D721Med (cell line): ENCODE results near the gene ACOT7.

ENCODE experiments used
- DNase-seq: peaks from one replicate; pipeline ENCODE4 v3.0.0; 2011; ENCODE audit warnings: low spot score; ENCODE audit not compliant: insufficient read length
- FAIRE-seq: peaks from 2 replicates; lab custom pipeline; 2011; peaks lifted over from hg19 to GRCh38; lab: Jason Lieb, UNC
- TF ChIP-seq, protein P1 (sequence below): IDR thresholded peaks from 2 replicates; pipeline ENCODE4 v1.5.1; 2012; ENCODE audit warnings: mild to moderate bottlenecking, control low read depth; ENCODE audit not compliant: insufficient read depth; ENCODE audit errors: missing control alignments

ACOT7 gene

DNA sequence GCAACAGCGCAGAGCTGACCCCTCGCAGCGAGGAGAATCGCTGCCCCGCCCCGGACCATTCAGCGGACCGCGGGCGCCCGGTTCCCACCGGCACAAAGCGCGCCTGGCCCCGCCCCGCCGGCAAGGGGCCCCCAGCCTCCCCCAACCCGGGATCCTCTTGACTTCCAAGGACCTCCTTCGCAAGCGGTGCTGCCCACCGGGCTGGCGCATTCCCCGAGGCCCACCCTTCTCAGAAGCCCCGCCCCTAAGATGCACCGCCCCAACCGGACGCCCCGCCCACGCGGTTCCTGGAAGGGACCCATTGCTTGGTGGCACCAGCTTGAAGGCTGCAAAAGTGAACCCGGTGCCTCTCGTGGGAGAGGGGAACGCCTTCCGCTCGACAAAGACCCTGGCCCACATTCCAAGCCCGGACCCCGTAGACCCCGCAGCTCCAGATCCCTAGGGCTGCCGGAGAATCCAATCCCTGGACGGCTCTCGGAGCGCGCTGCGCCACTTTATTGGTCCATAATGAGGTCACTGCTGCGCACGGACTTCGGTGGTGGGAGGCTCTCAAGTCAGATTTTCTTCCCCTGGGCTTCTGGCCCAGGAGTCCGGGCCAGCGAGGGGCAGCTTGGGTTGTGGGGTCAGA lies 147.6 kb downstream of the ACOT7 start:
- TF ChIP-seq, protein P1, sequence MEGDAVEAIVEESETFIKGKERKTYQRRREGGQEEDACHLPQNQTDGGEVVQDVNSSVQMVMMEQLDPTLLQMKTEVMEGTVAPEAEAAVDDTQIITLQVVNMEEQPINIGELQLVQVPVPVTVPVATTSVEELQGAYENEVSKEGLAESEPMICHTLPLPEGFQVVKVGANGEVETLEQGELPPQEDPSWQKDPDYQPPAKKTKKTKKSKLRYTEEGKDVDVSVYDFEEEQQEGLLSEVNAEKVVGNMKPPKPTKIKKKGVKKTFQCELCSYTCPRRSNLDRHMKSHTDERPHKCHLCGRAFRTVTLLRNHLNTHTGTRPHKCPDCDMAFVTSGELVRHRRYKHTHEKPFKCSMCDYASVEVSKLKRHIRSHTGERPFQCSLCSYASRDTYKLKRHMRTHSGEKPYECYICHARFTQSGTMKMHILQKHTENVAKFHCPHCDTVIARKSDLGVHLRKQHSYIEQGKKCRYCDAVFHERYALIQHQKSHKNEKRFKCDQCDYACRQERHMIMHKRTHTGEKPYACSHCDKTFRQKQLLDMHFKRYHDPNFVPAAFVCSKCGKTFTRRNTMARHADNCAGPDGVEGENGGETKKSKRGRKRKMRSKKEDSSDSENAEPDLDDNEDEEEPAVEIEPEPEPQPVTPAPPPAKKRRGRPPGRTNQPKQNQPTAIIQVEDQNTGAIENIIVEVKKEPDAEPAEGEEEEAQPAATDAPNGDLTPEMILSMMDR, result no peak
- DNase-seq (peak; percentile 58), FAIRE-seq (no peak)

DNA sequence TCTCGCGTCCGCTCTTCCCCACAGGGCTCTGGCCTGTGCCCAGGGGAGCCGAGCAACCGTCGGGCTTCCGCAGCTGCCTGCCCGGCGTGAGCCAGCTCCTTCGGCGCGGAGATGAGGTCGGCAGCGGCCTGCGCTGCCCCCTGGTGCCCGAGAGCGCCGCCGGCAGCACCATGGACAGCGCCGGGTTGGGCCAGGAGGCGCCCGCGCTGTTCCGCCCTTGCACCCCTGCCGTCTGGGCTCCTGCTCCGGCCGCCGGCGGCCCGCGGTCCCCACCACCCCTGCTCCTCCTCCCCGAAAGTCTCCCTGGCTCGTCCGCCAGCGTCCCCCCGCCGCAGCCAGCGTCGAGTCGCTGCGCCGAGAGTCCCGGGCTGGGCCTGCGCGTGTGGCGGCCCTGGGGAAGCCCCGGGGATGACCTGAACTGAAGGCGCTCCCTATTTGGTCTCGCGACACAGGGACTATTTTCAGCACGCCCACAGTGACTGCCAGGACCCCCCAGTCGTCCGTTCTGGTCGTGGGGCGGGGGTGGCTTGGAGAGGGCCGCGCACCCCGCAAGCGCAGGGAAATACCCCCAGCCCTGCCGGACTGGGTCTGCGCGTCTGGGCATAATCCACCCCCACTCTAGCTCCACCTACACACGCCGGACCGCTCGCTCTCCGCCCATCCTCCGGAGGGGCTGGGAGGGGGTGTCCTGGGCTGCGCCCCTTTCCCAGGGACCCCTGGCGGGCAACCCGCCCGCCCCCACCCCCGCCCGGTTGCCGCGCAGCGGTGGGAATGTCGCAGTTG lies 148.3 kb downstream of the ACOT7 start:
- TF ChIP-seq, protein P1, result peak; percentile 62
- FAIRE-seq (no peak), DNase-seq (no peak)

DNA sequence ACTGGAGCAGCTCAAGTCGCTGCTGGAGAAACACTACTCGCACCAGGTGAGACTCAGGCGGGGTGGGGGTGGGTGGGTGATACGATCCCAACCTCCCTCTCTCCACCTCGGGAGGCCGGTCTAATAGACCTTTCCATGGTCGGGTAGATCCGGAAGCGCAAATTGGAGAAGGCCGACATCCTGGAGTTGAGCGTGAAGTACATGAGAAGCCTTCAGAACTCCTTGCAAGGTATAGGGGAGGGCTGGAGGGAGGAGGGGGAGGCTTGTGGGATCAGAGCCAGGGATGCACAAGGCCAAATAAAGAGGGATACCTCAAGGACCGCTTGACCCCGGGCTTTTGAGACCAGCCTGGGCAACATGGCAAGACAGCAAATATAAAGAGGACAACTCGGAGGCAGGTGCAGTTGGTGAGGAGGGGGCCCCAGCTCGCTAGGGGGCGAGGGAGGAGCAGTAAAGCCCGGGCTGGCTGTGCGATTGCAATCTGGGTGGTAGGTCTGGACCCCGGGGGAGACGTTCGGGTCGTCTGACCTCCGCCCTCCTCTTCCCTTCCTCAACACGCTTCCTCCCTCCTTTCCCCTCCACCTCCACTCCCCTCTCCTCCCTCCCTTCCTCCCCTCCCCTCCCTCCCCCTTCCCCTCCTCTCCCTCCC lies 149.0 kb downstream of the ACOT7 start:
- TF ChIP-seq, protein P1, result no peak
- FAIRE-seq (no peak), DNase-seq (no peak)

DNA sequence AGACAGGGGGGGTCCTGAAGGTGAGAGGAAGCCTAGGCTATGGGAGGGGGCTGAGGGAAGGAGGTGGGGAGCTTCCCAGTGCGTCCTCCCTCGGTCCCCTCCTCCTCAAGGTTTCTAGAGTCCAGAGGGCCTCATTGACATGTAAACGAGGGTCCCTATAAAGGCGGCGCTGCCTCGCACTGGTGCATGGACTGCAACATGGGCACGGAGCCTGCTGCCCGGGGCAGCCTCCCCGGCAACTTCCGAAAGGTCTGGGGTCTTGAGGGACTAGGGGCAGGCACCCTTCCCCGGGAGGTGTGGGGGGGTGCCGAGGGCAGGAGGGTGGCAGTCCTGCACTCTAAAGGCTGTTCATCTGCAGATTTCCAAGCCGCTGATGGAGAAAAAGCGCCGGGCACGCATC lies 149.6 kb downstream of the ACOT7 start, which contains the start of gene HES3:
TSS of gene HES3 (plus strand) at position 187 of the 400 bp plus-strand sequence. CDS start at position 374, 187 bp downstream.
- TF ChIP-seq, protein P1, result no peak
- no peak for FAIRE-seq
- no peak for DNase-seq

DNA sequence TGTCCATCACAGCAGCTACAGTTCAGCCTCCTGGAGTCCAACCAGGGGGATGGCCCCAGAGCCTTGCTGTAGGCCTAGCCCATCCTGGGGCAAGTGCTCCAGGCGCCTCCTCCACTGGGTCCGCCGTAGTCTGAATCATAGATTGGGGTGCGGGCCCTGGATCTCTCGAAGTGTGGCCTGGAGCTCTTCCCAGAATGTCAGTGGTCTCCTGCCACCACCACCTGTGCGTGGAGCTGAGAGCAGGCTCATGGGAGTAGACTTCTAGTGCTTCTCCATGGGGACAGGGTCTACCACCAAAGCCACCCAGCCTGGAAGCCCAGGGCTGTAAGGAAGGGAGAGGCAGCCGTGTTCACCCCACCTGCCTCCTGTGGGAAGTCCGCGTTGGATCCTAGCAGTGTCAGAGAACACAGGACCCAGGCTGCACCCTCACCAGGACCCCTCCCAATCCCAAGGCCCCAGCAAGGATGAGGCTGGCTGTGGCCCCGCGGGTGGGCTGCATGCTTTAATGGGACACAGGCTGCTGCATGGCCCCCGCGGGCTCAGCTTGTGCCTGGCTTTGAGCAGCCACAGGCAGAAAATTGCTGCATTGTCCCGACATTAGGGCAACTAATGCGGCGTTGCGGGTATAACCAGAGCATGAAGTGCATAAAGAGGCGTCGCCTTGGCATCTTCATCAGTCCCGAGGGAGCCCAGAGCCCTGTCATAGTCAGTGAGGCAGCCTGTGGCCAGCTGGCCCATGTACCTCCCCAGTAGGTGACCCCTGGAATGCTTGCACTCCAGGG lies 150.3 kb downstream of the ACOT7 start:
- DNase-seq (no peak), FAIRE-seq (no peak)
- TF ChIP-seq, protein P1, result no peak

DNA sequence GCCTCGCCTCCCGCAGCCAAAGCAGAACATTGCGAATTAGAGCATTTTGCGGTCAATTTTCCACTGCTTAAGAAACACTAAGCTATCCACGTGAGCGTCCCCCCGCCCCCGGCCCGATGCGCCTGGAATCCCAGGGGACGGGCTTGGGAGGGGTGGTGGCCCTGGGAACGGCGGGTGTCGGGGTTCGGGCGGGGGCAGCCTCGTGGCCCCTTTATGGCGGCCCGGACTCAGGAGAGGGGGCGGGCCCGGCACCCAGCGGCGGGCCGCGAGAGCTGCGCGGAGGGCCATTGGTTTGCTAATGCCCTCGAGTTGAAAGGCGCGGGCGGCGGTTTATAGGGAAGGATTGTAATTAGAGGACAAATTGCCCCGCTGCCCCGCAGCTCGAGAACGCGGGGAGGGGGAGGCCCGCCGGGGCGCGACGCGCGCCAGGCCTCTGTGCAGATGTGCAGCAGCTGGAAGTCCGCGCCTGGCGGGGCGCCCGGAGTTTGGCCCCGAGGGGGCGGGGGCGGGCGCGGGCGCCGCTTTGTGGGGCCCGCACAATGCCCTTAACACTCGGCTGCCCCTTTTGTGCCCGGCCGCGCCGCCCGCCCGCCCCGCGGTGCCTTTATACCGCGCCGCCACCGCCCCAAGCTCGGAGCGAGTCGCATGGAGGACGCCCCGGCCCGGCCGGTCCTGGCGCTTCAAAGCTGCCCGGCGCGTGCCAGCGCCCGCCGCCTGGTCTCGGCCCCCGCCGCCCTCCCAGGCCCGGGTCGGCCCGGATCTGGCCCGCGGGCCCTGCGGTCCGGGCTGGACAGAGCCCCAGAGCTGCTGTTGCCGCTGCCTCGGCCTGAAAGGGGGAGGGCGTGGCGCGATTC lies 151.5 kb downstream of the ACOT7 start:
- TF ChIP-seq, protein P1, result no peak
- no peak for FAIRE-seq
- no peak for DNase-seq
